Raji (cell line): ENCODE results near the gene CAVIN2.

Experiments
- POLR2A ChIP-seq: IDR thresholded peaks from 2 replicates; pipeline ENCODE4 v1.6.1; 2011; ENCODE audit warnings: low read depth, low read length, control low read depth; ENCODE audit not compliant: insufficient read depth

CAVIN2 gene

GRCh38 chr2:191846515-191847476 is at the start of gene CAVIN2:
Gene CAVIN2, minus strand, starts transcription at chr2:191847088. Its CDS starts 163 bp downstream, at chr2:191846925.
- TF ChIP-seq POLR2A: no peak

GRCh38 chr2:191895743-191896142 is 48.9 kb upstream of the CAVIN2 start:
- TF ChIP-seq POLR2A: no peak

- TF ChIP-seq POLR2A: no peak
Observed at GRCh38 chr2:191895195-191895594, 48.3 kb upstream of the CAVIN2 start.

- TF ChIP-seq POLR2A: no peak
Observed at GRCh38 chr2:191894681-191895147, 47.8 kb upstream of the CAVIN2 start.

- no peak for TF ChIP-seq POLR2A
Observed at GRCh38 chr2:191892391-191892790, 45.5 kb upstream of the CAVIN2 start.

GRCh38 chr2:191891656-191892055 is 44.8 kb upstream of the CAVIN2 start:
- TF ChIP-seq POLR2A: no peak

GRCh38 chr2:191889931-191890330 is 43.0 kb upstream of the CAVIN2 start:
- TF ChIP-seq POLR2A: no peak

GRCh38 chr2:191888400-191889166 is 41.7 kb upstream of the CAVIN2 start:
- TF ChIP-seq POLR2A: no peak

GRCh38 chr2:191885650-191886049 is 38.8 kb upstream of the CAVIN2 start:
- no peak for TF ChIP-seq POLR2A

GRCh38 chr2:191885098-191885497 is 38.2 kb upstream of the CAVIN2 start:
- no peak for TF ChIP-seq POLR2A

GRCh38 chr2:191881982-191882816 is 35.3 kb upstream of the CAVIN2 start:
- TF ChIP-seq POLR2A: no peak

- TF ChIP-seq POLR2A: no peak
Observed at GRCh38 chr2:191878548-191879279, 31.8 kb upstream of the CAVIN2 start.

- no peak for TF ChIP-seq POLR2A
Observed at GRCh38 chr2:191877875-191878274, 31.0 kb upstream of the CAVIN2 start.

GRCh38 chr2:191875859-191876258 is 29.0 kb upstream of the CAVIN2 start:
- TF ChIP-seq POLR2A: no peak
